ENCODE results near the gene MIS18A. TPM values are rescaled to one million over a fixed set of nuclear protein-coding genes. Genes with fewer than 3 reads are reported as not detected.

MIS18A gene
- total and polyA plus RNA-seq, 8 donors: 2.0 to 4.2 (median 2.8) TPM

DNA sequence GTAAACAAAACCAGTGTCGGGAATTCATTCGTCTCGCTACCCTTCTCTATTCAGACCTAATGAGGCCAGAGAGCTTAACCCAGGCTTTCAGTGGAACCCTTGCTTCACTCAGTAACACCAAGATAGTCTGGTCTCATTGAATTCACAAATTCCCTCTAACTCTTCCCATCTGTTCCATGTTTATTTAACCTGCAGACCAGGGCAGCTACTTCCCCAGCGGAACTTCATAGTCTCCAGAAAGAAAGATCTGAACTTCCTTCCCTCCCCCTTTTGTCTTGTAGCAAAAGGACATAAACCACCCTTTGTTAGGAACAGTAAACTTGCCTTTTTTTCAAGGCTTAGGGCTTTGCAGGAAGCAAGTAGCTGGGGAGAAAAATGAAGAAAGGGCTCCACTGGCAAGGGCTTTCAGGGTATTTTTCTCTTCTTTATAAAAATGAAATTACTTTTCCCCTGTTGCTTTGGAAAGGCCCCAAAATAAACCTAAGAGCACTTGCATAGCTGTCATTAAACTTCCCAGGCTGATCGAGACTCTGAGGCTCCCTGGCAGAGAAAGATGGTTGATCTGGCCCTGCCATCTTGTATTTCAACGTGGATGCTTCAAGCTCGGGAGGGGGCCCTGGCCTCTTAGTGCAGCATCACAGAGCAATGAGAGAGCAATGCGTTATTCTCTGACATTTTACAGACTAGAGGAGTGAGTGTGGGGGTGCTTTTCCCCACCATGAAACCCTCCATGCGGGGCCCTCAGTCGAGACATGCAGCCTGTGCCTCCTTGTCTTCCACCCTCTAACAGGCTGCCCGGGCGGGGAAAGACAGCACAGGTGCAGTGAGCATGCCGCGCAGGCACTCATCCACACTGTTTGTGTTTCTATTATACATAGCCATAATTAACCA is 30.0 kb downstream of the MIS18A start:
- Histone ChIP-seq H3K27ac (no peak overlapping the region), H3K27me3 (no peaks in the 10 kb centered on the region), H3K4me1 (no peaks in the 10 kb centered on the region), H3K4me3 (no peak overlapping the region), H3K36me3 (no peaks in the 10 kb centered on the region), H3K9me3 (no peaks in the 10 kb centered on the region)
- TF ChIP-seq, protein P1, sequence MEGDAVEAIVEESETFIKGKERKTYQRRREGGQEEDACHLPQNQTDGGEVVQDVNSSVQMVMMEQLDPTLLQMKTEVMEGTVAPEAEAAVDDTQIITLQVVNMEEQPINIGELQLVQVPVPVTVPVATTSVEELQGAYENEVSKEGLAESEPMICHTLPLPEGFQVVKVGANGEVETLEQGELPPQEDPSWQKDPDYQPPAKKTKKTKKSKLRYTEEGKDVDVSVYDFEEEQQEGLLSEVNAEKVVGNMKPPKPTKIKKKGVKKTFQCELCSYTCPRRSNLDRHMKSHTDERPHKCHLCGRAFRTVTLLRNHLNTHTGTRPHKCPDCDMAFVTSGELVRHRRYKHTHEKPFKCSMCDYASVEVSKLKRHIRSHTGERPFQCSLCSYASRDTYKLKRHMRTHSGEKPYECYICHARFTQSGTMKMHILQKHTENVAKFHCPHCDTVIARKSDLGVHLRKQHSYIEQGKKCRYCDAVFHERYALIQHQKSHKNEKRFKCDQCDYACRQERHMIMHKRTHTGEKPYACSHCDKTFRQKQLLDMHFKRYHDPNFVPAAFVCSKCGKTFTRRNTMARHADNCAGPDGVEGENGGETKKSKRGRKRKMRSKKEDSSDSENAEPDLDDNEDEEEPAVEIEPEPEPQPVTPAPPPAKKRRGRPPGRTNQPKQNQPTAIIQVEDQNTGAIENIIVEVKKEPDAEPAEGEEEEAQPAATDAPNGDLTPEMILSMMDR (IDR thresholded peaks at IDR 0.05): no peak
- ATAC-seq (peak in 2 of 4 donors; percentile 28 to 56), DNase-seq (no peak), FAIRE-seq (no peak)
- intact Hi-C loops (cut with DNase I): loop anchor here in 1 of 3 donors (5.0 kb wide), 1 partner anchor 387 kb away; no protein-coding TSS in a partner anchor
- WGBS, 2 donors: 69 to 73% methylated on average over 14 of the region's 14 CpGs

DNA sequence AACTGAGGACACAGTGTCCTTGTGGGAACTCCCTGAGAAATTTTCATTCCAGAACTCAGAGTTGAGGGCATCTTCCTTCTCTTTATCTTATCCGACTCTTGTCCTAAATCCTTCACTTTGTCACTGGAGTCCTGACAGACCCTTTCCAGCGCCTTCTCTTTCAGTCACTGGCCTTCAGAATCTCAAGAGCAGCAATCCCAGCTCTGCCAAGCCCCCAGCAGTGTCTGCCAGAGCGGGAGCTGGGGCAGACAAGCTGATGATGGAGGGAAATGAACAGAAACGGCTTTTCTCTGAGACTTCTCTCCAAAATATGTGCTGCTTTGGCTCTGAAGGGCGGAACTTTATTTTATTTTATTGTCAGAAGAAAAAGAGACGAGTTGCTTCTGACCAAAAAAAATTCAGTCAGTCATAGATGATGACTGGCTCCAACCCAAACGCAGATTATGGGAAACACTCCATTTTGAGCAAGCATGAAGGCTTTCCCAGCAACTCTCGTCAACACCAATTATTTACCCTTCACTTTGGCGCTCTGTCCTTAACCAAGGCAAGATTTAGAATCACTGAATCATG is 32.2 kb downstream of the MIS18A start:
- intact Hi-C loops (cut with DNase I): loop anchor here in 1 of 3 donors (5.0 kb wide), 1 partner anchor 384 kb away; no protein-coding TSS in a partner anchor
- WGBS, 2 donors: 68 to 76% methylated on average over 9 of the region's 9 CpGs
- TF ChIP-seq, protein P1 (IDR thresholded peaks at IDR 0.05): no peak
- Histone ChIP-seq H3K36me3 (no peaks in the 10 kb centered on the region), H3K27me3 (no peaks in the 10 kb centered on the region), H3K4me1 (no peaks in the 10 kb centered on the region), H3K4me3 (no peak overlapping the region), H3K27ac (no peak overlapping the region), H3K9me3 (no peaks in the 10 kb centered on the region)
- FAIRE-seq: no peak
- no peak for DNase-seq
- ATAC-seq: no peak

DNA sequence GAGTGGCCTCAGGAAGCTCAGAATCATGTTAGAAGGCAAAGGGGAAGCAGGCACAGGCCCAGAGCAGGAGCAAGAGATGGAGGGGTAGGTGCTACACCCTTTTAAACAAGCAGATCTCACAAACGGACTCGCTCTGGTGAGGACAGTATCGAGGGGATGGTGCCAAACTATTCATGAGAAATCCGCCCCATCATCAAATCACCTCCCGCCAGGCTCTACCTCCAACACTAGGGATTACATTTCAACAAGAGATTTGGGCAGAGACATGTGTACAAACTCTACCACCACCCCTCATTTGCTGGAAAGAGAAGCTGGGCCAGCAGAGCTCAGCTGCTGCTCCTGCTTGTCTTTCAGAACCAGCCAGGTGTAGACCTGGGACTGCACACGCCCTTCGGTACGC is 32.9 kb downstream of the MIS18A start:
- Histone ChIP-seq H3K4me3 (no peak overlapping the region), H3K27ac (no peak overlapping the region), H3K27me3 (no peaks in the 10 kb centered on the region), H3K36me3 (no peaks in the 10 kb centered on the region), H3K9me3 (no peaks in the 10 kb centered on the region), H3K4me1 (no peaks in the 10 kb centered on the region)
- 75 to 92% methylated on average over 8 of the region's 8 CpGs for WGBS, 2 donors
- FAIRE-seq (no peak), DNase-seq (no peak), ATAC-seq (no peak)
- intact Hi-C loops (cut with DNase I): loop anchor here in 1 of 3 donors (5.0 kb wide), 1 partner anchor 384 kb away; no protein-coding TSS in a partner anchor
- TF ChIP-seq, protein P1 (IDR thresholded peaks at IDR 0.05): no peak

DNA sequence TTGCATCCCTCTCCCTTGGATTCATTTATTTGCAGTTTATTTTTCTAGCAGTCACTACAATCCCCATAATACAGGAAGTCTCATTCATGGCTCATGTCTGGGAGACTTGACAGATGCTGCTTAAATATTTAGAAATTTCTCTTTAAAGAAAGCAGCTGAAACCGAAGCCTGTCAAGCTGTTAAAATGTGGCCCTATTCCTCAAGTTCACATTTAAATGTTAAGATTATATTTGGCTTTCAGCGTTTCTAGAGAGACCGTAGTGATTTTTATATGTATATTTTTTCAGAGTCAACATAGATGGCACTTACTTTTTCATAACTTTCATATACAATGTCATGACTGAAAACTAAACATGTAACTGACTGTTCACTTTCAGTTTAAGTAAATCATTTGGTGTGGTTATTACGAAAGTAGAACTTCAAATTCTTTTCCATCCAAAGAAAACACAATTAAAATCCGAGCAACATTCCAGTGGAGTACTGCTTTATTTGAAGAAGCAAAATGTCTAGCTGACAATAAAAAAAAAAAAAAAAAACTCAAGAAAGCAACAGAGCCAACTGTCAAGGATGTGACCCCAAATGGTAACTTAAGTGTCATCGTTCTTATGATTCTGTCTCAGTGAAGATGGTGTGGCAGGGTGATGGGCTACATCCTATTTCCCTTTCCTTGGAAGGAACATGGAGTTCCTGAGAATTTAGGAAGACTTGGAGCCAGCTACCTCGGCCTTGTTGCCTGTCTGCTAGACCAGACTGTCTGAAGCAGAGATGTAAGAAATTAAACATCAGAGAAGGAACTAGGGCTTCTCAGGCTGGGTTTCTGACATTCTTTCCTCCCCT is 37.8 kb downstream of the MIS18A start:
- 39 to 45% methylated on average over 7 of the region's 7 CpGs for WGBS, 2 donors
- FAIRE-seq (no peak), ATAC-seq (no peak), DNase-seq (no peak)
- intact Hi-C loops (cut with DNase I): no loop called here
- Histone ChIP-seq H3K27me3 (no peaks in the 10 kb centered on the region), H3K27ac (no peak overlapping the region), H3K4me1 (no peaks in the 10 kb centered on the region), H3K4me3 (no peak overlapping the region), H3K36me3 (no peaks in the 10 kb centered on the region), H3K9me3 (no peaks in the 10 kb centered on the region)
- TF ChIP-seq, protein P1 (IDR thresholded peaks at IDR 0.05): no peak

Data from pancreas (tissue), 10 donors.